GM19035 (cell line): ENCODE results near the gene TEAD1.
"Not testable (repeated sequence)": the region's sequence is repeated elsewhere in the genome, so short reads cannot be mapped to it uniquely, and the experiment has no call there.

Source experiments
- ATAC-seq: cut with Tn5 transposase; IDR thresholded peaks from one replicate; pipeline ENCODE4 v1.9.1; 2021; ENCODE audit not compliant: unreplicated experiment

Gene TEAD1

DNA sequence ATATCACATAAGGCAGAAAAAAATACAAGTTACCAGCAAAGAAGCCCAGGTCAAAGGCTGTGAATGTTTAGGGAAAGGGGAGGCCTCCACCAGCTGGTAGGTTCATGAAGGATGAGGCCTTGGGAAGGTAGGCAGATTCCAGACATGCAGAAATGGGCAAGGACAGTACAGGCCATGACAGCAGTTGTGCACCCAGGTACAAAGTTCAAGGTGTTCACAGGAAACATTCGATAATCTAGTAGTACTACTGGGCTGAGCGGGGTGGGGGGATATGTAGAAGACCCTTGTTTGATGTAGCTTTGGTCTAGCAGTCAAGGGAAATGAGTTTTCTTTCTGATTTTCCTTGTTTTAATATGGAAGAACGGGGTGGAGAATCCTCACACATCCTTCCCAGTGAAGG, 182.1 kb downstream of the TEAD1 start:
- no peak for ATAC-seq

DNA sequence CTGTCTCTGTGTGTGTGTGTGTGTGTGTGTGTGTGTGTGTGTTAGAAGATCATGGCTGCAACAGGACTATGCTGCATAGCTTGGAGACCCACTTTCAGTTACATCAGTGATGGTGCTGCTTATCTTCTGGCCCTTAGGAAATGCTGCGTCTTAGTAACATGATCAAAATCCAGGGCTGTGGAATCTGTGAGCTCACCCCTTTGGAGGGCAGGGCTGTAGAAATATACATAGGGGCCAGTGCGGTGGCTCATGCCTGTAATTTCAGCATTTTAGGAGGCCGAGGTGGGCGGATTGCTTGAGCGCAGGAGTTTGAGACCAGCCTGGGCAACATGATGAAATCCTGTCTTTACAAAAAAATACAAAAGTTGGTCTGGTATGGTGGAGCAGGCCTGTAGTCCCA, 183.4 kb downstream of the TEAD1 start:
- ATAC-seq = no peak

DNA sequence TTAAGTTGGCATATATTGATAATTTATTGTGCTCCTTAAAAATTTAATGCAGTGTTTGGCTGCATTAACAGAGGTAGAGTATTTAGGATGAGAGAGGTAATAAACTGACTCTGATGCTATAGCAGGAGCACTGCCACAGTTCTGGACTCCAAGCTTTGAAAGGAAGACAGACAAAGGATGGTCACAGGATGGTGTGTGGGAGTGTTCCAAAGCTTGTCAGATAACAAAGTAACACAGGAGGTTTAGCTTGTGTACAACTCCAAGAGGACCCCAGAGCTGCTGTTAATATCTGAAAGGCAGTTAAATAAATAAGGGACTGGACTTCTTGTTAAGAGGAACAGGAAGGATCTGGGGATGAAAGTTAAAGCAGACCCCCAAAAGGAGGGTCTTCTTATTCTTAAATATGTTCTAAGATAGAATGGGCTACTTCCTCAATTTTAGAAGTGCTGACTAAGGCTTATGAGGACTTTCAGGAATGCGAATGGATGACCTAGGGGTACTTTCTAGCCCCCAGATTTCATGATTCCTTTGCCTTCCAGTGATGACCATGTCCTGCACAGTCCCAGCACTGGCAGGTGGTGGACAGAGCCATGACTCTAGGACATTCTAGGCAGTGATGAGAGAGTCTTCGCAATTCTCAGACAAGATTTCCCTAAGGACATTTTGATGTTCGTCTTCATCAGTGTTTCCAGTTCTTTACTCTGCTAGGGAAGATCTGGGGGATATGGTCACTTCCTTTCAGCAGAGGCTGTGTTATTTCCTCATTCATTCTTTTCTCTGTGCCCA, 185.8 kb downstream of the TEAD1 start:
- no peak for ATAC-seq

DNA sequence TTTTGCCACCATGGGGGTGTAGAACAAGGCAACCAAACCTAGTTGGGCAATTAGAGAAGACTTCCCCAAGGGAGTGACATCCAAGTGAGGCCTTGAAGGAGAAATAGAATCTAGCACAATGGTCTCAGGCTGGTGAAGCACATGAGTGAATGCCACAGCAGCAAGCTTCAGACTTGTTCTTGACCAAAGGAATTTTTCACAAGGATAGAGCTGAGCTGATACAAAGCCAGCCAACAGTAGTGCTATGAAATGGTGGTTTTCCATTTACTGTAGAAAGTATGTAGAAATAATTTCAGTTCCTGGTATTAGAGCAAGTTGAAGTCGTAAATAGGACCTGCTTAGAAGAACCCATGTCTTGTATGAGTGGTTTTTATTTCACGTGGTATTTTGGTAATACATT, 186.6 kb downstream of the TEAD1 start:
- no peak for ATAC-seq

DNA sequence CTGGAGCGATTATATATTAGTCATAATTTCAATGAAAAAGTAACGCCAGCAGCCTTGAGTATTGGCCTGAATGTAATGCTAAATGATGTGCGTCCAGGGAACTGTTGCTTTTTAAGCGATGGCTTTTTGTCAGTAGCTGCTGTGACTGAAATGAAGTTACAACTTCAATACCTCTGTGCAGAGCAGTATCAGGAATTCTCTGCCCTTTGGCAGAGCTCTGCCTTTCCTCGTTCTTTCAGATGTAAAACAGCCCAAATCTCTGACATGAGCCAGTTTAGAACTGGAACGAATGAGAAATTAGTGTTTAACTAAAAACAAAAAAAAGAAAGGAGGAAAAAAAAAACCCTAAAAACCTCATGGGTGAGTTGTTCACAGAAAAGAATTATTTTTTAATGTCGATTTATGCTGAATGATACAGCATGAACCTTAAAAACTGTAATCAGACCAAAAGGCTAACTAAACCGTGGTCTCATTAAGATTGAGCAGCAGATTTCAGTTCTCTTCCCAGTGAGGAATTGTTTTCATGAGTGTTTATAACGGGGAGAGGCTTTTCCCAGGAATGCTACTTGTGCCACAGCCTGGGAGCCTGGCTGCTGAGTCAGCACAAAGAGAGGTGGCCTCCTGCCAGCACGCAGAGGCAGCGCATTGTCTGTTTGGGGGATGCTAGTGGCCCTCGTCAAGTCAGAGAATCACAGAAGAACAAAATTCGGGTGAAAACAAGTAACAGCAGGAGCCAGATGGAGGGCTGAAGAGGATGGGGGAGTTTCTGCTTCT, 188.7 kb downstream of the TEAD1 start:
- ATAC-seq = no peak

DNA sequence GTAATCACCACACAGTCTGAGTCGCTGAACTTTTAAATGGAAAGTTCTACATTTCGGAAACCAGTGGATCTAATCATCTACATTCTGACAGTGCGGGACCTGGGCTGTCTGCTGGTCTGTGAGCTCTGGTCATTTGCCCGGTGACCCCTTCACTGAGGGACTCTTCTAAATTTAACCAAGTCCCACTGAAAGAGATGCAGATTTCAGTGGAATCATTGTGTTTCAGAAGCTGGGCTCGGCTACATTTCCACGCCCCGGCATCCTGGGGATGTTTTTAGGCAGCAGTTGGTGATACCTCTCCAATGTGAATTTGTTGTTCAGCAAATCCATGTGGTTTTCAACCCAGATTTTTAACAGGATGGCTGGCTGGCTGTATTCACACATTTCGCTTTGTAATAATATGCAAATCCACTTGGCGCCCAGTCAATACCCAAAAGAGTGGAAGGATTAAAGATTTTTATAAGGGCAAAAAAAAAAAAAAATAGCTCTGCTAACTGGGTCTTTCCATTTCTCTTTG, 189.4 kb downstream of the TEAD1 start:
- ATAC-seq = no peak

DNA sequence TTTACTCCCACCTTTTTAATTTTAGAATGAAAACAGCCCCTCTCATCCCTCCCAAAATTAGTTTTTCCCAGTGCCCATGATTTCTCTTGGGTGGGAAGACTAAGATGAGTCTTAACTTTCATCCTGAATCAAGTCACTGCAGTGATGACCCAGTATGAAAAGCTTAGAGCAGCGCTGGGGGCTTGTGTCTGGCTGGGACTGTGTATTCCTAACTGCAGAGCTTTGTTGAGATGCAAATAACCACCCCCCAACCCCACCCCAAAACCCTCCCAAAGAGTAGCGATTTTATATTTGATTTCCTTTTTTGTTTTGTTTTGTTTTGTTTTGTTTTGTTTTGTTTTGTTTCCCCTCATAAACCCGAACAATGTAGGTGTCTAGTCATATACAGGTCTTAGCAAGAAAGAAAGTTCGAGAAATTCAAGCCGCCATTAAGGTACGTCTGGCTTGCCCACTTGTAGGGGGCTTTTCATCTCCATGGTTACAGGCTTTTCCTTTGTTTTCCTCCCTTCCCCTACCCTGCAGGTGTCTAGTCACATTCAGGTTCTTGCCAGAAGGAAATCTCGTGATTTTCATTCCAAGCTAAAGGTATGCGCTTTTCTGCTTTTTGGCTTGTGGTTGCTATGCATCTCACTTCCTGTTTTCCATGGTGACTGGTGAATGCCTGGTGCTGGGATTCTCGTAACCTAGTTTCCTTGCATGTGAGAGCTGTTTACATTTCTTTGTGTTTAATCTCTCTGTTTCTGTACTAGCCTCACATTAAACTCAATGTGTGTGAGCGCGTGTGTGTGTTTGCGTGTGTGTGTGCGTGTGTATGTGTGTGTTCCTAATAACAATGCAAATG, 190.3 kb downstream of the TEAD1 start:
- no peak for ATAC-seq

DNA sequence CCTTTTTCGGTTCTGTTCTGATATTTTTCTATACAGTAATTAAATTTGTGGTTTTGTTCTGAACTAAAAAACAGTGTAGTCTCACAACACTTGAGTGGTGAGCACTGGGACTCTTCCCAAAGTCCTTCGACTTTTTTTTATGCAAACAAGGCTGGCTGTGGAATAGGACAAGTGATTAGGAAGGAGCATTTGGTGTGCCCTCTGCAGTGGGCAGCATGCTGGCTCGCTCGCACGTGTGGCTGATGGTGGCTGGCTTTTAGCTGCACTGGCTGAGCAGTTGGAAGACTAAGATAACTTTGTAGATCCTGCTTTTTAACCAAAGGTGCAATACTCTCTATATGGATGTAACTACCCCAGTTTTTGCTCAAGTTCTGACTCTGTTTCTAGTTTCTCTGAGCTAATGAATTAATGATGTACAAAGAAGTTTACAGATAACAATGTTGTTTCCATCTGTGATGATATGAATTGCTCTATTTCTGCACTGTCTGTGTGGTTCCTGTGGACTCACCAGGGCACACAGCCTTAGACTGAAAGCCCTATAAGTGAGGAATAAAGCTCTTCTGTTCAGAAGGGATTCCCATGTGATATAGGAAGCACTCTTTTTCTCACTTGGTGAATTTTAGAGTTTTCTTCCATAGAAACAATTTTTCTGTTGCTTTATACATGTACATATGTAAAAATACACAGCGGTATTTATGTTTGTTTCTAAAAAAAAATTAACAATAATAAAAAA, 191.8 kb downstream of the TEAD1 start:
- ATAC-seq = no peak

DNA sequence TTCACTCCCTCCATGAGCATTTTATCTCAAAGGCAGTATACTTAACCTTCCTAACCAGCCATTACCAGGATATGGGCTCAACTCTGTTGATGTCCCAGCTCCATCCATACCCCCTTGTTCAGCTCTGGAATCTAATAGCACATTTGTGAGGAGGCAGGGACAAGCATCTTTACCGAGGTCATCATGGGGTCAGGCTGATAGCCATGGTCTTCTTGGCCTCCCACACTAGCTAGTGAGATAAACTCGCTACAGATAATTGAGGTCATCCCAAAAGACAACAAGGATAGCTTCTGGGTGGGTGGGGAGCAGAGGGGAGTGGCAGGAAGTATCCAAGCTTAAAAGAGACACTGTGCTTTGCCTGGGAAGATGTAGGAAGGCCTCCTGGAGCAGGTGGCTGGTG, 193.3 kb downstream of the TEAD1 start:
- ATAC-seq = no peak

DNA sequence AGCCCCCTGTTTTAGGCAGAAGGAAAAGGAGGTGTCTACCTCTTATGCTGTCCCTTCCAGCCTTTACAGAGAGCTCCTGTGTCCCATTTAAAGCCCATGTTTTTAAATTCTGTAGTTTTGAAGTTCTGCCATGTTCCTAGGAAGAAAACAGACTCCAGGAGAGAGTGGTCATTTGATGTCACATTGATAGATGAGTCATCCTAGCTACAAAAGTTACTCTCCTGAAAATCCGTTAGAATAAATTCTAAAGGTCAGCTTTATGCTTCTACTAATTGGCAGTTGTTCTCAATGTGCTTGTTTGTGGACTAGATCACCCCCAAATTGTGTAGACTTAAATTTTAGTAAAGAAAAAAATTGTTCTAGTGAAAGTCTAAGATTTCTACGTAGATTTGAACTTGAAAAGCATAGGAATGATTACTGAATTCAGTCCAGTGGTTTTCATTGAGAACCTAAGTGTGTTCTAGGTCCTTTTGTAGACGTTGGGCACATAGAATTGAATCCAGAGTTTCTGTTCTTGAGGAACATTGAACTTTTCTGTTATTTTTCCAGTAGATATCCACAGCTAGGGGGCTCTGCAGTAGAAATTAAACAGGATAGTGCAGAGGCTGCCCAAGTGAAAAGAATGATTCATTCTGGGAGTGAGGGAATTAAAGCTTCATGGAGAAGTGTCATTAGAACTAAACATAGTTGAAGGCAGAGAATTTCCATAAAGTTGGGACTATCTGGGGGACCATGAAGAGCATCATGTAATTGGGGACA, 194.3 kb downstream of the TEAD1 start:
- no peak for ATAC-seq

DNA sequence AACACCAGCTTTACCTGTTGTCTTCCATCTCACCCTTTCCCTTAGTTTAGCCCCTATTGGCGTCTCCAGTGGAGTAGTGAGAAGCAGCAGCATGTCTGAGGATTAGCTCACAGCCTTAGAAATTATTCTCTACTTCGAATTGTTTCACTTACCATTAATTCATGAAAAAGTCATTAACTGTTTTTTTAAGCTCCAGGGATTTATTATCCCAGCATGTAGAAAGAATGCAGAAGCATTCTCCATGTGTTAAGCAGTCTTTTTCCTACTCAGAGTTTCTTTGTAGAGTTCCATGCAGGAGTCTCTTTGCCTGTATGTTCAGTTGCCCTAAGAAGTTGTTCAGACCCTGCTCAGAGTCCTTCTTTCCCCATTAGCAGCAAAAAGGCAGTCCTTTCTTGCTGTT, 197.0 kb downstream of the TEAD1 start:
- ATAC-seq = no peak

DNA sequence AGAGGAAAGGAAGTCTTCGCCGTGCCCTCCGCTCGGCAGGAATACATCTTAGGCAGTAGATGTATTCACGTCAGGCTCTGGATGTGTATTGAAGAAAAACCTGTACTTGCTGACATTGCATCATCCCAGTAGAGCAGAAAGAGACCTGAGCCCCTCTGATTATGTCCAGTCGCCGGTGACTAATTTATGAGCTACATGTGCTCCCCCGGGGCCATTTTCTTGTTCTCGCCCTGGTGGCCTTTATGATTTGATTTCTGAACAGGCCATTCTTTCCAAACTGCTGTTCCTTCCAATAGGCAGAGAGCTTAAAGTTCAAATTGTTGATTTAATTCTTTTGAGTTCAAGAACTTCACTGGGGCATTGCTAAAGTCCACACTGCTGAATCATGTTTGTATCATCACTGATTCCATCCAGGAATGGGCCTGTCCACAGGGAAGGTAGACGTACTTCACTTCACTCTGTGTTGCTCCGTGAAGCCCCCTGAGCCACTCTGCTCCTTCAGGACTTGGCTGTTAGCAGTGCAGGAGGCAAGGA, 197.6 kb downstream of the TEAD1 start:
- ATAC-seq = no peak

DNA sequence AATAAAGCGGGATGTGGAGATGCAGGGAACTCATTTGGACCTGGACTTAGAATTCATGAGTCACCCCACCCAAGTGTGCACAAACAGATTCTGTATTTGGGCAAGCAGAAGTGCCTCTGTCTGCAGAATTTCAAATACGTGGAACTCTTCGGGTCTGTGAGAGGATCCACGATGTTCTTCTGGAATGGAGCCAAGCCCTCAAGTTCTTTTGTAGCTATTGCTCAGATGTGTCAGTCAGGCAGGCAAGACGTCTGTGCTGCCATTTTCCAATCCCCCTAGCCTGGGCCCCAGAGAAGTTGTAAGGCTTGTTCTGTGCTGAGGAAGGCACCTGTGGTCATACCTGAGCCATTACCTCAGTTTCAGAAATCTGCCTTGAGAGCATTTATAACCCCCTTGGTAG, 202.1 kb downstream of the TEAD1 start:
- no peak for ATAC-seq

DNA sequence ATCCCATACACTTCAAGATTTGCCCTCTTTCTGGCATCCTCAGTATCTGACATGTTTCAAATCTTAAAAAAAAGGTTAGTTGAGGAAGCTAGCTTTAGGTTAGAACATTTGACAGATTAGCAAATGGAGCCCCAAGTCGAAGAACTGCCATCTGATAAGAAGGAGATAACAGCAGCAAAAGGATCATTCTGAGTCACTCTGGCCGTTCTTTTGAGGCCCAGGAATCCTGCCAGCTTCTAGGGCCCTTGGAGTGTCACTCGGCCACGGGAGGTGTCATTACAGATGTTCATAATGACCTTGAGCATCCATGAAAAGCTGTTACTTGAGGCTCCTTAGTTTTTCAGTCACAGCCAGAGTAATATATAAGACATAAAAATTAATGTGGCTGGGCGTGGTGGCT, 202.8 kb downstream of the TEAD1 start:
- ATAC-seq = no peak

DNA sequence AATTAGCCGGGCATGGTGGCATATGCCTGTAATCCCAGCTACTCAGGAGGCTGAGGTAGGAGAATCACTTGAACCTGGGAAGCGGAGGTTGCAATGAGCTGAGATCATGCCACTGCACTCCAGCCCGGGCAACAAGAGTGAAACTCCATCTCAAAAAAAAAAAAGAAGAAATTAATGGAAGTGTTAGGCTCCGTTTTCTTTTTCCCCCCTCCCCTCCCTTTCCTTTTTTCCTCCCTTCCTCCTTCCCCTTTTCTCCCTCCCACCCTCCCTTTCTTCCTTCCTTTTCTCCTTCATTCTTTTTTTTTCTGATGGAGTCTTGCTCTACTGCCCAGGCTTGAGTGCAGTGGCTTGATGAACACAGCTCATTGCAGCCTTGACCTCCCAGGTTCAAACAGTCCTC, 203.3 kb downstream of the TEAD1 start:
- ATAC-seq = not testable (repeated sequence)

DNA sequence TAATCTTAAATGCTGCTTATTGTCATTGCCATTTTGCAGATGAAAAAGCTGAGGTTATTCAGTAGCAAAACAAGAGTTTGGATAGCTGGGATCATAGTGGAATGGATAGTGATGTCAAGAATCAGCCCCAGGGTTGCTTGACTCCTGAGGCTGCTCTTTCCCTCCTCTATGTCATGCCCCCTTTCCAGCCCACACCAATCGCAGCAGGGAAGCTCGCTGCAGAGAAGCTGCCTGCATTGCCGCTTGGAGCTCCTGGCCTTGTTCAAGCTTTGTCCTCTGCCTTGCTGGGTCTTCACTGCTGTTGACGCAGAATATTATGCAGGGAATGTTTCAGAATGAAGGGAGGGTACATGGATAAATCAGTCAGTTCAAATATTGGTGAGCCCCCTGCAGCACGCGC, 206.1 kb downstream of the TEAD1 start:
- no peak for ATAC-seq

DNA sequence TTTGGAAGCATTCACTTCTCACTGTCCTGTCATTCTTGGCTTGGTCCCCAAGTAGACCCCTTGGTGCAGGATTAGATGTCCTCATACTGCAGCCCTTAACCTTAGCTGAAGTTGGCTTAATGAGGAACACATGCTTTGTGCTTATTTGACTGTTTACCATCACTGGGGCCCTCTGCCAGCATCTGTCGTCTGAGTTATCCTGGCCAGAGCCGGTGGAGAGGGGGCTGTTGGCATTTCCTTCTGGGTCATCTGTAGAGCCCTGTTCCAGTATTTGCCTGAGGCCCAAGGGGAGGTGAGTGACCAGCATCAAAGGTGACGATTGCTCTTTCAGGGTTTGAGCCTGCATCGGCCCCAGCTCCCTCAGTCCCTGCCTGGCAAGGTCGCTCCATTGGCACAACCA, 208.4 kb downstream of the TEAD1 start:
- ATAC-seq = no peak

DNA sequence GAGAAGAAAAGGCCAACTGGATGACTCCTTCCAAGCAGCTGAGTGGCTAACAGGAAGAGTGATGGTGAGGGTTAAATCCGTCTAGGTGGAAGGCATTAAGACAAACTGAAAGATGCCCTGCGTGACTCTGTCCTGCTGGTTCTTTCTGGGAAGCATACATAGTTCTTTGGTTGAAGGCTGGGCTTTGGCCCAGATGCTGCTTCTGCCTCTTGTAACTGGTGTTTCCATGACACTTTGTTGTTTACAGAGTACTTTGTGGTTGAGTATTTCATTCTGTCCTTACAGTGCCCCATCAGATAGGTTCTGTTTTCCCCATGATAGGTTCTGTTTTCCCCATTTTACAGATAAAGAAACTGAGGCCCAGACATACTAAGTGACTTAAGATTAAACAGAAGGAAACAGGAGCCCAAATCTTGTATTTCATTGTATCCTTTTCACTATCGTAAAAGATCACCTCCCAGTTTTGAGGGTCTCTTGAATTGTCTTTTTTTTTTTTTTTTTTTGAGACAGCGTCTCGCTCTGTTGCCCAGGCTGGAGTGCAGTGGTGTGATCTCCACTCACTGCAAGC, 210.6 kb downstream of the TEAD1 start:
- no peak for ATAC-seq

DNA sequence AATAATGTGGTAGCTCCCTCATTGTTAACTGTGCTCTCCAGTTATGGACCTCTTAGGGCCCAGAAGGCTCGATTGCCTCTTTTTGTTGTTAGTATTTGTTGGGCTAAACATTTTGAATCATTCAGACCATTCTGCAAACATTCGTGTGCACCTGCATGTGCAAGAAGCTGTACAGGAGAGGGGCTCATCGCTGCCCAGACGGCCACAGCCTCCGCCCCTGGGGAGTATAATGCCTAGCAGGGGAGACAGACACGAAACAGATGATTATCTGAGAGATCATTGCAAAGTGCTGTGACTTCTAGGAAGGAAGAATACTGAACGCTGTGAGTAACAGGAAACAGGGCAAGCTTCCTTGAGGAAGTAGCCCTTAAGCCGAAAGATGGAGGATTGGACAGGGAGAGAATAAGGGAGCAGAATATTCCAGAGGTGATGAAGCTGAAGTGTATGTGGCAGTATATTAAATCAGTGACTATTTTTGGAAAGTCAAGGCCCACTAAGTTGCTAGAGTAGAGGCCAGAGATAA, 211.6 kb downstream of the TEAD1 start:
- no peak for ATAC-seq
